GM20000 (cell line): ENCODE measurements around the gene UGT2B28.
"Not testable (repeated sequence)": the region's sequence is repeated elsewhere in the genome, so short reads cannot be mapped to it uniquely, and the experiment has no call there.

Experiments
- DNase-seq: peaks from one replicate; pipeline ENCODE4 v3.0.0; 2012; ENCODE audit warnings: low spot score
- TF ChIP-seq, protein P1 (sequence below): IDR thresholded peaks from 2 replicates; pipeline ENCODE4 v1.5.1; 2012; ENCODE audit warnings: mild to moderate bottlenecking, control low read depth; ENCODE audit errors: extremely low read depth, missing control alignments

Gene UGT2B28

DNA sequence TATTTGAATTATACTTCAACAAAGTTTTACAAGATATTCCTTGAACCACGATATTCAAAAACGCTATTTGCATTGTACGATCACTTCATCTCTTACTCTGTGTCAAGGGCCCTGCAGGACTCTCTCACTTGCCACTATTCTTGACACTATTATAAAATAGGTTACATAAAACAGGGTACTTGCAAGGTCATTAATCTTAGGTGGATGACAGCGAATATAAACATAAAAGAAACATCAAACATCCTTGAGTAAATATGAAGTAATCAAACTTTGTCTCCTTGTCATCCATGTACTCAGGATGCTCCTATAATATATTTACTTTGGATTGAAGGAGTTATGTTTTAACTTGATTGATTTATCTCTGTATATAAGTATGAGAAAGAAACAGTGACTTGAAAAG, at the start of gene UGT2B28:
Gene UGT2B28, plus strand, starts transcription at position 395 of the 400 bp plus-strand sequence. CDS start 26 bp downstream, outside the sequence.
- DNase-seq = not testable (repeated sequence)

DNA sequence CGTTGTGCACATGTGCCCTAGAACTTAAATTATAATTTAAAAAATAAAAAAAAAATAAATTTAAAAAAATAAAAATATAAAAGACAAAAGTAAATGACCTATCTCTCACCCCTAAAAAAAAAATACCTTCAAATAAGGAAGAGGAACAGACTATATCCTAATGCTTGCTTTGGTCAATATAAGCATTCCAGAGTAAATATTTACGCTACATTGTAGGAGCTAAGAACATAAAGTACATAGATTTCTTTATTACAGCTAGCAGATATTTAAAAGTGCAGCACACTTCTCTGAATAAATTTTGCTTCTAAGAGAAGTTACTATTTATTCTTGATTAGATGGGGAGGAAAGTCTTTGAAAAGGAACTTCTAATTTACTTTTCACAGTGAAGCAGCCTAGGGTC, 41.2 kb upstream of the UGT2B28 start:
- DNase-seq = no peak
- TF ChIP-seq, protein P1, sequence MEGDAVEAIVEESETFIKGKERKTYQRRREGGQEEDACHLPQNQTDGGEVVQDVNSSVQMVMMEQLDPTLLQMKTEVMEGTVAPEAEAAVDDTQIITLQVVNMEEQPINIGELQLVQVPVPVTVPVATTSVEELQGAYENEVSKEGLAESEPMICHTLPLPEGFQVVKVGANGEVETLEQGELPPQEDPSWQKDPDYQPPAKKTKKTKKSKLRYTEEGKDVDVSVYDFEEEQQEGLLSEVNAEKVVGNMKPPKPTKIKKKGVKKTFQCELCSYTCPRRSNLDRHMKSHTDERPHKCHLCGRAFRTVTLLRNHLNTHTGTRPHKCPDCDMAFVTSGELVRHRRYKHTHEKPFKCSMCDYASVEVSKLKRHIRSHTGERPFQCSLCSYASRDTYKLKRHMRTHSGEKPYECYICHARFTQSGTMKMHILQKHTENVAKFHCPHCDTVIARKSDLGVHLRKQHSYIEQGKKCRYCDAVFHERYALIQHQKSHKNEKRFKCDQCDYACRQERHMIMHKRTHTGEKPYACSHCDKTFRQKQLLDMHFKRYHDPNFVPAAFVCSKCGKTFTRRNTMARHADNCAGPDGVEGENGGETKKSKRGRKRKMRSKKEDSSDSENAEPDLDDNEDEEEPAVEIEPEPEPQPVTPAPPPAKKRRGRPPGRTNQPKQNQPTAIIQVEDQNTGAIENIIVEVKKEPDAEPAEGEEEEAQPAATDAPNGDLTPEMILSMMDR = no peak

DNA sequence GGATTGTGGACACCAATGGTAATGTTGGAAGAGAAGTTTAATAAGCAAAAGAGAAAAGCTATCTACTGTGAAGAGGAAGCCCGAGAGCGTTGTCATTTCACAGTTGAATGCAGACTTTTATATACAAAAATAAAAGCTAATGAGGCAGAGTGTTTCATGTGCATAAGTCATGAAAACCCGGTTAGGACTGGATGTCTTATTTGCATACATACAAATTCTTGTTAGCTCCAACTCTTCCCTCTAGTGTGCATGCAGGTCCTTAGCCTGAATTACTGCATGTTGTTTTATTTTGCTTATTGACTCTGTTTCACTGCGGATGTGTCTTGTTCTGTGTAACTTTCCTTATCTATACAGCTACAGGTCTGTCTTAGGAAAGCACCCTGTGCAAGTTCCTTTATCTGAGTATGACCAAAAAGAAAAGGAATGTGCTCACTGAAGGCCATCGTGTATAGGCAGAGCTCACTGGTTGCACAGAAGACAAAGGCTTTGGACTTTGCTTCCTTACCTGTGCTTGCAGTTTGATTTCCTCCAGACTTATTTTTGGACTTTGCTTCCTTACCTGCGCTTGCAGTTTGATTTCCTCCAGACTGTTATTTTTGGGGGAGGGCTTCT, 40.6 kb upstream of the UGT2B28 start:
- no peak for DNase-seq
- TF ChIP-seq, protein P1 = no peak

DNA sequence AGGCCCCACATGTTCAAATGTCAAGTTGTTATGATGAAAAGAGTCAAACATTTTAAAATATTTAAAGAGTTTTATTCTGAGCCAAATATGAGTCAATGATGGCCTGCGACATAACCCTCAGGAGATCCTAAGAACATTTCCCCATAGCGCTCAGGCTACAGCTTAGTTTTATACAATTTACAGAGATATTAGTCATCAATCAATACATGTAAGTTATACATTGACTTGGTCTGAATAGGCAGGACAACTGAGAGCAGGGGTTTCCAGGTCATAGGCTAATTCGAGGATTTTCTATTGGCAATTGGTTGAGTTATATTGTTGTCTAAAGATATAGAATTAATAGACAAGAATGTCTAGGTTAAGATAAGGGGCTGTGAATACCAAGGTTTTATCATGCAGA, 39.5 kb upstream of the UGT2B28 start:
- DNase-seq = not testable (repeated sequence)

DNA sequence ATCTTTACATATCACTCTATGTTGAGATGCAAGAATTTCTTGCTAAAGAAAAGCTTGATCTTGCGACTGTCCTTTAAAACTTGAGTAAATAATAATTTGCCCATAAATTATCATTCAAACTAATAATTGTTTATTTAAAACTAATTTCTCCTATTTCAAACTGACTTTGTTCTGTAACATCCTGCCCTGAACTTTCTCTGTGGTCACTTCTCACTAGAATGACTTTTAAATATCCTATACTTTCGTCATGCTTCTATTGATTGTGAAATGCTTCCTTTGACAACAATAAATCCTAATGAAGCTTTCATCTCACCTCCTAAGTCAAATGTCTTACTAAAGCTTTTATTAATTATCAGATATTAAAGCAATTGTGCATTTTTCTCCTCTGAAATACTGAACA, 38.5 kb upstream of the UGT2B28 start:
- not testable (repeated sequence) for DNase-seq

DNA sequence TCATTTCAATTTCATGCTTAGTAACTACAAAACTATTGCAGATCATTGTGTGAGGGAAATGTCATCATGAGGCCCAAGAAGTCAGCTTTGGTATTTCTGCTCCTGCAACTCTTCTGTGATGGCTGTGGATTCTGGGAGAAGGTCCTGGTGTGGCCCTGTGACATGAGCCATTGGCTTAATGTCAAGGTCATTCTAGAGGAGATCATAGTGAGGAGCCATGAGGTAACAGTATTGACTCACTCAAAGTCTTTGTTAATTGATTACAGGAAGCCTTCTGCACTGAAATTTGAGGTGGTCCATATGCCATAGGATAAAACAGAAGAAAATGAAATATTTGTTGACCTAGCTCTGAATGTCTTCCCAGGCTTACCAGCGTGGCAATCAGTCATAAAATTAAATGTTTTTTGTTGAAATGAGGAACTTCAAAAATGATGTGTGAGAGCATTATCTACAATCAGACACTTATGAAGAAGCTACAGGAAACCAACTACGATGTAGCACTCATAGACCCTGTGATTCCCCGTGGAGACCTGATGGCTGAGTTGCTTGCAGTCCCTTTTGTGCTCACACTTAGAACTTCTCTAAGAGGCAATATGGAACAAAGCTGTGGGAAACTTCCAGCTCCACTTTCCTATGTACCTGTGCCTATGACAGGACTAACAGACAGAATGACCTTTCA, 37.6 kb upstream of the UGT2B28 start:
- not testable (repeated sequence) for DNase-seq

DNA sequence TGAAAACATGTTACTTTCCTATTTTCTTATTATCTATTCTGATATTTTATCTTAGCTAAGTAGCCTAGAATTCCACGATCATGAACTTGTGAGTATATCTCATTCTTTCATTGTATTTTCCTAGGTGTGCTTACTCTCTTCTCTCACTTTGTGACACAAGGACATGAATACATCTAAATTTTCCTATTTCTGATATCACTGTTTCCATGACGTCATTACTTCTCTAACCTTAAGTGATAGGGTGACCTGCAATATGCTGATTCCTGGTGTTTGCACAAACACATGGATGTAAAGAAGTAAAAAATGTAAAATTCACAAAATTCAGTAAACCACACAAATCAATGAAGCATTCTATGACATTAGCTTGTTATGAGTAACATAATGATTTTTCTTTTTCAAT, 29.4 kb upstream of the UGT2B28 start:
- not testable (repeated sequence) for DNase-seq

DNA sequence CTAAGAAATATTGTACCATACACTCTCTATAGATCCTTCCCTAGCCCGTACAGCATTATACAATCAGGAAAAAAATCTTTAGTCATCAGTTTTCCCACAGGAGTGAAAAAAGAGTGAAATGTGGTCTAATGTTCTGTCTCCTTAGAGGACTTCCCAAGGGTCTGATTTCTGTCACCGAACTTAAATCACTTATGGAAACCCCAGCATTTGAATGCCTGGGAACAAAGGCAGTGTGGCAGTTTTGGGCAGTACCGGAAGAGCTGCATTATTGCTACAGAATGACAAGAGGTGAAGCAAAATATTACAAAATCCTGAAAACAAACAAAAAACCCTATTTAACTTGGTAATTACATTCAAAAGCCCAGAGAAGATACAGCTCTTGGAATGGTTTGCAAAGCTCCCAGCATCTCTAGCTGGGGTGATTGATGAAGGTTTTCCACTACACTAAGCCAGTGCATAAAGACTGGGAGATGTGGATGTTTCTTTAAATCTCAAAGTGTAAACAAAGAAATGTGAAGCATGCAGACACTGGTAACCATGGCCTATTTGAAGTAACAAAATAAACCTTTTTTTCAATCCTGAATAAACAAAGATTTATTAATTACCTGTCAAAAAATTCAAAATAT, 27.0 kb upstream of the UGT2B28 start:
- DNase-seq = not testable (repeated sequence)

DNA sequence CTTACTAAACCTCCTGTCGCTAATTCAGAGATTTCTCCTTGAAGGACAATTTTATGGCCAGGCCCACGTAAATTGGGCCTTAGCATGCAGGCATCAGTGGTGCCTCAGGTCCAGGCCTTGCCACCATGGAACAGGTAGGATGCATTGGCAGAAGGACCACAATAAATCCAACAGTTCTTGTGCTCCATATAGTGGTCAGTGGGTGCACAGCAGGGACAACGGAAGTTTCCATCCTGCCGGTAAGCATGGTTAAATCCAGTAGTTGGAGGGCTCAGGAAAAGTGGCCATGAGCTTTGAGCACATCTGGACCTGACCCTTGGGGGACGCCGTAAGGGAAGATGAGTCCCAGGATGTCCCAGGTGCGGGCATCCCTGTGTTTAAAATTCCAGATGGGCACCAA, 11.7 kb upstream of the UGT2B28 start:
- DNase-seq = not testable (repeated sequence)

DNA sequence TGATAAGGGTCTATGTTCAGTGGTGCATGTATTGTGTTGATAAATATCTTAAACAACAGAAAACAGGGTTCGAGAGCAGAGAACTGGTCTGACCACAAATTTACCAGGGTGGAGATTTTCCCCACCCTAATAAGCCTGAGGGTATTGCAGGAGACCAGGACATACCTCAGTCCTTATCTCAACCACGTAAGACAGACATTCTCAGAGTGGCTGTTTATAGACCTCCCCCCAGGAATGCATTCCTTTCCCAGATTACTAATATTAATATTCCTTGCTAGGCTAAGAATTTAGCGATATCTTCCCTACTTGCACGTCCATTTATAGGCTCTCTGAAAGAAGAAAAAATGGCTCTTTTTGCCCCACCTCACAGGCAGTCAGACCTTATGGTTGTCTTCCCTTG, 16.1 kb downstream of the UGT2B28 start:
- not testable (repeated sequence) for DNase-seq

DNA sequence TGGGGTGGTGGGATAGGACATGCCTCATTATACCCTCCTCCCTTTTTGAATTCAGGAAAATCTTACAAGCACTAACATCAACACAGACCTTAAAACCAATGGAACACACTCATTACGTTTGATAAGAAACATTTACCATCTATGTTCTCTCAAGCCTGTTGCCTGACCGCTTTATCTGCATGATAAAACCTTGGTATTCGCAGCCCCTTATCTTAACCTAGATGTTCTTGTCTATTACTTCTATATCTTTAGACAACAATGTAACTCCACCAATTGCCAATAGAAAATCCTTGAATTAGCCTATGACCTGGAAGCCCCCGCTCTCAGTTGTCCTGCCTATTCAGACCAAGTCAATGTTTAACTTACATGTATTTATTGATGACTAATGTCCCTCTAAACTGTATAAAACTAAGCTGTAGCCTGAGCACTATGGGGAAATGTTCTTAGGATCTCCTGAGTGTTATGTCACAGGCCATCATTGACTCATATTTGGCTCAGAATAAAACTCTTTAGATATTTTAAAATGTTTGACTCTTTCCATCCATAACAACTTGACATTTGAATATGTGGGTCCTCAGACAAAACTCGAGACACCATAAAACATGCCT, 28.3 kb downstream of the UGT2B28 start:
- DNase-seq = not testable (repeated sequence)

DNA sequence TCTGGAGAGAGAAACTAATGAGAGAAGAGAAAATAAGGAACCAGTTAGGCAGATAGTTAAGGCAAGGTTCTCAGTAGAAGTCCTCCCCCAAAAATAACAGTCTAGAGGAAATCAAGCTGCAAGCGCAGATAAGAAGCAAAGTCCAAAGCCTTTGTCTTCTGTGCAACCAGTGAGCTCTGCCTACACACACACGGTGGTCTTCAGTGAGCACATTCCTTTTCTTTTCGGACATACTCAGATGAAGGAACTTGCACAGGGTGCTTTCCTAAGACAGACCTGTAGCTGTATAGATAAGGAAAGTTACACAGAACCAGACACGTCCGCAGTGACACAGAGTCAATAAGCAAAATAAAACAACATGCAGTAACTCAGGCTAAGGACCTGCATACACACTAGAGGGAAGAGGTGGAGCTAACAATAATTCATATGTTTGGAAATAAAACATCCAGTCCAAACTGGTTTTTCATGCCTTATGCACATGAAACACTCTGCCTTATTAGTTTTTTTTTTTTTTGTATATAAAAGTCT, 29.3 kb downstream of the UGT2B28 start:
- not testable (repeated sequence) for DNase-seq

DNA sequence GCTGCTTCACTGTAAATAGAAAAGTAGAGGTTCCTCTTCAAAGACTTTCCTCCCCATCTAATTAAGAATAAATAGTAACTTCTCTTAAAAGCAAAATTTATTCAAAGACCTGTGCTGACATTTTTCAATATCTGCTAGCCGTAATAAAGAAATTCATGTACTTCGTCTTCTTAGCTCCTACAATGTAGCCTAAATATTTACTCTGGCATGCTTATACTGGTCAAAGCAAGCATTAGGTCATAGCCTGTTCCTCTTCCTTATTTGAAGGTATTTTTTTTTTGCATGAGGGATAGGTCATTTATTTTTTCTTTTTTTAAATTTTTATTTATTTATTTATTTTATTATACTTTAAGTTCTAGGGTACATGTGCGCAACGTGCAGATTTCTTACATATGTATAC, 30.0 kb downstream of the UGT2B28 start:
- DNase-seq = not testable (repeated sequence)
